Right lobe of liver (tissue), 4 donors: ENCODE measurements around the gene MRPL49.

ENCODE experiments used
- POLR2A ChIP-seq: fragments of 450-650 bp; IDR thresholded peaks from one replicate; pipeline ENCODE4 v1.6.1; 2017; ENCODE audit warnings: antibody characterized with exemption, mild to moderate bottlenecking
- TF ChIP-seq, protein P1 (sequence below), 4 donors: fragments of 200-600 bp in 3 of 4; fragments of 450-650 bp in 1 of 4; IDR thresholded peaks; one replicate each; pipeline versions ENCODE4 v1.5.1 to v1.8.0; 2016 to 2022; ENCODE audit warnings: antibody characterized with exemption in 4 of 4, mild to moderate bottlenecking in 2 of 4
- donor health status: DM: no; HTN: no; CAD: no.
- donor health status: DM: no; HTN: no; CAD: no.
- donor health status: DM: no; HTN: yes; CAD: no.

DNA sequence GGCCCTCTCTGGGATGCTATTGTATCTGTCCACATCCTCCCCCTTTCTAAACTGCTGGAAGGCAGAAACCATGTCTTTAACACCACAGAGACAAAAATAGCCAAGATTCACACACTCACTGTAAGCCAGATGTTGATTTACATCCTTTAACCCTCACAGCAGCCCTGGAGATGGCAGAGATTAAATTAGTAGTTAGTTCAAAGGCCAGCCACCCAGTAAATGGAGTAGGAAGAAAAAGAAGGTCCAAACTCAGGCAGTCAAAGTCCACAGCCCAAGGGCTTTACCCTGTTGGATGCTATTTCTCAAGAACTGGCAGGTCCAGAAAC is 2.5 kb upstream of the MRPL49 start:
- TF ChIP-seq, protein P1, sequence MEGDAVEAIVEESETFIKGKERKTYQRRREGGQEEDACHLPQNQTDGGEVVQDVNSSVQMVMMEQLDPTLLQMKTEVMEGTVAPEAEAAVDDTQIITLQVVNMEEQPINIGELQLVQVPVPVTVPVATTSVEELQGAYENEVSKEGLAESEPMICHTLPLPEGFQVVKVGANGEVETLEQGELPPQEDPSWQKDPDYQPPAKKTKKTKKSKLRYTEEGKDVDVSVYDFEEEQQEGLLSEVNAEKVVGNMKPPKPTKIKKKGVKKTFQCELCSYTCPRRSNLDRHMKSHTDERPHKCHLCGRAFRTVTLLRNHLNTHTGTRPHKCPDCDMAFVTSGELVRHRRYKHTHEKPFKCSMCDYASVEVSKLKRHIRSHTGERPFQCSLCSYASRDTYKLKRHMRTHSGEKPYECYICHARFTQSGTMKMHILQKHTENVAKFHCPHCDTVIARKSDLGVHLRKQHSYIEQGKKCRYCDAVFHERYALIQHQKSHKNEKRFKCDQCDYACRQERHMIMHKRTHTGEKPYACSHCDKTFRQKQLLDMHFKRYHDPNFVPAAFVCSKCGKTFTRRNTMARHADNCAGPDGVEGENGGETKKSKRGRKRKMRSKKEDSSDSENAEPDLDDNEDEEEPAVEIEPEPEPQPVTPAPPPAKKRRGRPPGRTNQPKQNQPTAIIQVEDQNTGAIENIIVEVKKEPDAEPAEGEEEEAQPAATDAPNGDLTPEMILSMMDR (IDR thresholded peaks at IDR 0.05): no peak
- no peak for TF ChIP-seq POLR2A
